OCI-LY7 (cell line): ENCODE data around the gene CD58. TPM values are rescaled to one million over a fixed set of nuclear protein-coding genes. Genes with fewer than 3 reads are reported as not detected.

Experiments used
- BruUV-seq: library from RNA; stranded (reverse); fragments of 400-500 nt; replicated peaks from 2 replicates; lab custom pipeline; 2021; lab: Mats Ljungman, UMichigan
- CTCF ChIA-PET: fragments of 300-600 bp; sonication (Branson Sonifier 250); formaldehyde crosslinking; loops from one replicate; lab custom pipeline; 2022; ENCODE audit warnings: antibody characterized with exemption; ENCODE audit not compliant: unreplicated experiment; lab: Charles Lee
- POLR2A ChIA-PET: fragments of 300-600 bp; sonication (Branson Sonifier 250); formaldehyde crosslinking; loops from one replicate; lab custom pipeline; 2022; ENCODE audit warnings: antibody characterized with exemption; lab: Charles Lee
- DNase-seq: peaks from one replicate; pipeline ENCODE4 v3.0.0-alpha.2; 2015; ENCODE audit warnings: low spot score
- H2AFZ ChIP-seq: fragments of 200-600 bp; sonication (generic), shearing (Covaris generic); 2 replicates; pipeline ENCODE4 v1.6.1; 2014; ENCODE audit warnings: mild to moderate bottlenecking, antibody characterized with exemption, low read length, moderate library complexity
- H3K27ac ChIP-seq: fragments of 200-600 bp; sonication (generic); 2 replicates; pipeline ENCODE4 v1.5.1; 2014; ENCODE audit warnings: mixed run types, low read depth, mild to moderate bottlenecking, moderate library complexity, low read length, inconsistent platforms; ENCODE audit not compliant: poor library complexity, severe bottlenecking
- H3K36me3 ChIP-seq: fragments of 200-600 bp; sonication (generic); 2 replicates; pipeline ENCODE4 v1.6.1; 2014; ENCODE audit warnings: mild to moderate bottlenecking, antibody characterized with exemption, low read length, moderate library complexity, mixed read lengths; ENCODE audit not compliant: insufficient read depth
- H3K4me1 ChIP-seq: fragments of 200-600 bp; sonication (generic); 2 replicates; pipeline ENCODE4 v1.5.1; 2014; ENCODE audit warnings: mild to moderate bottlenecking, low read length; ENCODE audit not compliant: insufficient read depth, poor library complexity, severe bottlenecking
- H3K4me2 ChIP-seq: fragments of 200-600 bp; sonication (generic); 2 replicates; pipeline ENCODE4 v1.6.1; 2014; ENCODE audit warnings: mild to moderate bottlenecking, low read length
- H3K4me3 ChIP-seq: fragments of 200-600 bp; sonication (generic); 2 replicates; pipeline ENCODE4 v1.5.1; 2014; ENCODE audit warnings: mild to moderate bottlenecking, low read depth, low read length; ENCODE audit not compliant: poor library complexity, severe bottlenecking
- H3K79me2 ChIP-seq: fragments of 200-600 bp; sonication (generic); 2 replicates; pipeline ENCODE4 v1.6.1; 2016; ENCODE audit warnings: low read depth, mild to moderate bottlenecking, low read length, moderate library complexity, mixed read lengths; ENCODE audit not compliant: insufficient read depth
- H3K9me2 ChIP-seq: fragments of 200-600 bp; sonication (generic); 2 replicates; pipeline ENCODE4 v1.6.1; 2016; ENCODE audit warnings: mild to moderate bottlenecking, low read length, mixed read lengths; ENCODE audit not compliant: insufficient read depth
- H3K9me3 ChIP-seq: fragments of 200-600 bp; sonication (generic); 2 replicates; pipeline ENCODE4 v1.6.1; 2014; ENCODE audit warnings: mild to moderate bottlenecking, mixed run types, low read length, mixed read lengths
- H4K20me1 ChIP-seq: fragments of 200-600 bp; sonication (generic); 2 replicates; pipeline ENCODE4 v1.6.1; 2014; ENCODE audit warnings: mild to moderate bottlenecking, antibody characterized with exemption, low read length, moderate library complexity, mixed read lengths; ENCODE audit not compliant: insufficient read depth
- EZH2phosphoT487 ChIP-seq: fragments of 200-600 bp; sonication (generic); IDR thresholded peaks from 2 replicates; pipeline ENCODE4 v1.6.1; 2018; ENCODE audit warnings: low read depth, borderline replicate concordance, mild to moderate bottlenecking, mixed run types, antibody characterized with exemption, low read length, moderate library complexity, mixed read lengths
- intact Hi-C: fragments of 100-400 bp; cut with micrococcal nuclease; formaldehyde crosslinking; loops from one replicate; pipeline ENCODE4 v1.10.0; 2022; ENCODE audit not compliant: unreplicated experiment
- total RNA-seq, 2 experiments: library from RNA; depleted of rRNA in 1 of 2; stranded (reverse); fragments of >200 nt in 1 of 2; shearing (Covaris generic) in 1 of 2; gene quantifications; 2 replicates each; pipeline ENCODE4 v1.2.3, GENCODE V29; 2014 to 2022
- TF ChIP-seq, protein P1 (sequence below): fragments of 200-600 bp; sonication (generic); conservative IDR thresholded peaks from 2 replicates; pipeline ENCODE4 v1.5.1; 2014; ENCODE audit warnings: mild to moderate bottlenecking, antibody characterized with exemption, low read length, moderate library complexity, mixed read lengths

Gene CD58
- total RNA-seq, 2 experiments from 2014 or later, result 3.3 TPM; not detected in 1

DNA sequence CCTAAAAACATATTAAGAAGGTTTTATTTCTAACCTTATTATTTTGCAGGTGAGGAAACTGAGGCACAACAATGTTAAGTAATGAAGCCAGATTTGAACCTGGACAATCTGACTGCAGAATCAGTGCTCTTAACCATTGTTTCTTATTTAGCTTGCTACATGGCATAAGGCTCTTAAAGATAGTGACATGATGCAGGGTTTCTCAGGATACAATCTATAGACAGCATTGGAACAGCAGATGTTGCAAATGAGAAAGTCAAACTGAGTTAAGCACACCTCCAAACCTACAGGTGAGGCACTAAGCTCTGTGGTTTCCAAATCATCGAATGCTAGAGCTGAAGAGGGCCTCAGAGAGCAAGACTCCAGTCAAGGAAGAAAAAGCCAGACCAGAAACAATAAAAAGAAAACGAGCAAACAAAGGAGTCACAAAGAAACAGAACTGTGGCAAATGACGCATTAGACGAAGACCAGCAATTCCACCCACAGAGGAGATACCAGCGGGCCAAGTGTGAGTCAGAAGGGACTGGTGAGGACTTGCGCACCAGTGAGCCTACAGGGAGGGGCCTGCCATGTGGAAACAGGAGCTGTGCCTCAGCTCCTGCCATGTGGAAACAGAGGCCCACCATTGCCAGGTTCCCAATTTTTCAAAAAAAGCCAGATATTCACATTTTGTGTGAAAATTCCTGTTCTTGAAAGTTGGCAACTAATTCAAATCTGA, 14.4 kb downstream of the CD58 start:
- Histone ChIP-seq H2AFZ (no peak overlapping the region), H3K36me3 (no peaks in the 10 kb centered on the region), H3K9me3 (no peaks in the 10 kb centered on the region), H3K4me1 (no peaks in the 10 kb centered on the region), H3K4me3 (no peak overlapping the region), H3K9me2 (no peaks in the 10 kb centered on the region), H3K27ac (no peak overlapping the region), H3K79me2 (no peaks in the 10 kb centered on the region), H4K20me1 (no peaks in the 10 kb centered on the region), H3K4me2 (no peak overlapping the region)
- ChIA-PET CTCF (interaction anchor here (0.5 kb wide), 1 partner anchor 221 kb away, joined by 3 read pairs; no protein-coding TSS in a partner anchor), POLR2A (interaction anchor here (0.6 to 1.9 kb wide), 2 partner anchors 13 to 116 kb away, joined by 5 read pairs; no protein-coding TSS in a partner anchor)
- intact Hi-C loops, result no loop called here
- no peak for TF ChIP-seq EZH2phosphoT487
- TF ChIP-seq, protein P1, sequence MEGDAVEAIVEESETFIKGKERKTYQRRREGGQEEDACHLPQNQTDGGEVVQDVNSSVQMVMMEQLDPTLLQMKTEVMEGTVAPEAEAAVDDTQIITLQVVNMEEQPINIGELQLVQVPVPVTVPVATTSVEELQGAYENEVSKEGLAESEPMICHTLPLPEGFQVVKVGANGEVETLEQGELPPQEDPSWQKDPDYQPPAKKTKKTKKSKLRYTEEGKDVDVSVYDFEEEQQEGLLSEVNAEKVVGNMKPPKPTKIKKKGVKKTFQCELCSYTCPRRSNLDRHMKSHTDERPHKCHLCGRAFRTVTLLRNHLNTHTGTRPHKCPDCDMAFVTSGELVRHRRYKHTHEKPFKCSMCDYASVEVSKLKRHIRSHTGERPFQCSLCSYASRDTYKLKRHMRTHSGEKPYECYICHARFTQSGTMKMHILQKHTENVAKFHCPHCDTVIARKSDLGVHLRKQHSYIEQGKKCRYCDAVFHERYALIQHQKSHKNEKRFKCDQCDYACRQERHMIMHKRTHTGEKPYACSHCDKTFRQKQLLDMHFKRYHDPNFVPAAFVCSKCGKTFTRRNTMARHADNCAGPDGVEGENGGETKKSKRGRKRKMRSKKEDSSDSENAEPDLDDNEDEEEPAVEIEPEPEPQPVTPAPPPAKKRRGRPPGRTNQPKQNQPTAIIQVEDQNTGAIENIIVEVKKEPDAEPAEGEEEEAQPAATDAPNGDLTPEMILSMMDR, result no peak
- DNase-seq, result no peak
- BruUV-seq, result no TSS peak

DNA sequence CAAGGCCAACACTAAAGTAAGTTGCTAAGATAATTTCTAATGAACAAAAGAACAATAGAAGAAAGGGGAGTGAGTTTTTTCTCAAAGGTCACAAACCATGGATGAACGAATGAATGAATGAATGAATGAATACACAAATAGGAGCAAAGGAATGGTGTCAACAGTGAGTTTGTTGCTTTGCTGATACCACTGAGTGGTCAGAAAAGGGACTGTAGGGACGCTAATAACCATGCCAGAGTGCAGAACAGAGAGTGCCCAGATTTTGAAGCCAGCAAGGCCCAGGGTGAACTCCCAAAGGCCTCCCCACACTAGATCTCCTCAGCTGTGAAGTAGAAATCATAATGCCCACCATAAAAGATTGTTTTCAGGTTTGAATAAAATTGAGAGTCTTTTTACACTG, 15.9 kb downstream of the CD58 start:
- H3K79me2 ChIP-seq, result no peaks in the 10 kb centered on the region
- H2AFZ ChIP-seq, result no peak overlapping the region
- no peaks in the 10 kb centered on the region for H4K20me1 ChIP-seq
- intact Hi-C loops, result no loop called here
- H3K9me3 ChIP-seq, result no peaks in the 10 kb centered on the region
- H3K4me1 ChIP-seq, result no peaks in the 10 kb centered on the region
- H3K4me2 ChIP-seq, result no peak overlapping the region
- H3K36me3 ChIP-seq, result no peaks in the 10 kb centered on the region
- H3K27ac ChIP-seq, result no peak overlapping the region
- H3K9me2 ChIP-seq, result no peaks in the 10 kb centered on the region
- POLR2A ChIA-PET, result no interaction called here
- no peak for DNase-seq
- CTCF ChIA-PET, result no interaction called here
- no TSS peak for BruUV-seq
- no peak overlapping the region for H3K4me3 ChIP-seq
- no peak for TF ChIP-seq EZH2phosphoT487
- TF ChIP-seq, protein P1, result no peak
